Choroid plexus epithelial cell (primary cell): ENCODE results near the gene FNDC7.

Source experiments
- DNase-seq: peaks from one replicate; pipeline ENCODE4 v3.0.0-alpha.2; 2010; ENCODE audit warnings: low read depth
- H3K4me3 ChIP-seq: 2 replicates; pipeline ENCODE4 v1.5.1; 2011; ENCODE audit warnings: low read depth, mild to moderate bottlenecking, control low read depth, low read length, moderate library complexity
- CTCF ChIP-seq: conservative IDR thresholded peaks from 2 replicates; pipeline ENCODE4 v1.5.1; 2011; ENCODE audit warnings: low read depth, mild to moderate bottlenecking, control low read depth, inconsistent platforms, low read length, moderate library complexity

FNDC7 gene

DNA sequence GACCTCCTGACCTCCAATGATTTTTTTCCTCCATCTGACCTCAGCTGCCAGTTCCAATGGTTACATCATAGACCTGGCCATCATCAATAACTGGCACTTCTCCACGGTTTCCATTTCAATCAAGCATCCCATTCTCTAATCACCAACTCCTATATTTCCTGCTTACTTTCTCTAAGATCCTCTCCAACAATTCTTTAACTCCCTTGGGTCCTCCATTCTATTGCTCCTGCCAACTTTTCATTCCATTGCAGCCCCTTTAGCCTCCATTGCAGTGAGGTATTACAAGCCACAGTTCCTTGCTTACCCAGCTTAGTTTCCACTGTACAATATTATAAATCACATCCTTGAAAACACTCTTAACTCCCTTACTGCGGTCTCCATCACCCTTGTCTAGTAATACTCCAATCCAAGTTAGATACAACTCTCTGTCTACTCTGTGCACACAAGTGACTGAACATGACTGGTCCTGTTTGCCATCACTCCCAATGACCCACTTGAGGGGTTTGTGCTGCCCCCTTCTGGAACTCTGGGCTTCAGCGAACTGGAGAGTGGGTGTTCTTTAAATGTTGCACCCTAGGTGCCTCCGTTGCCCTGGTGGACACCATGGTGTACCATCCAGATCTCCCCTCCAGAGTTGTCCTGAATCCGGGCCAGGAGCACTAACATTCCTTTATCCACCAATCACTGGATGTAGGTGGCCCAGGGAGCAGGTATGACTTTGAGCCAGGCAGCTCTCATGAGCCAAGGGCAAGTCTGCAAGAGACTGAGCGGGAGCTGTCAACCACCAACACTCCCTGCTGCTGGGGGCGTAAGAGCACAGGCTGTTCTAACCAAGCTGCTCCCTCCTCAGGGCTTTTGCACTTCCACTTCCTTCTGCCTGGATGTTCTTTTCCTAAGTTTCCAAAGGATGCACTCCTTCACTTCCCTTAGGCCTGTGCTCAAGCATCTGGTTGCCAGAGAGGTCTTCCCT lies 3.7 kb upstream of the FNDC7 start:
- DNase-seq: peak; percentile 52
- no peak overlapping the region for H3K4me3 ChIP-seq

GRCh38 chr1:108715932-108716331 lies 3.2 kb downstream of the FNDC7 start:
- no peak overlapping the region for H3K4me3 ChIP-seq
- no peak for TF ChIP-seq CTCF
- no peak for DNase-seq

More for the DNA sequence above, 3.7 kb upstream of the FNDC7 start:
- peak; percentile 37 for TF ChIP-seq CTCF

GRCh38 chr1:108716437-108717230 lies 3.9 kb downstream of the FNDC7 start:
- DNase-seq: no peak
- no peak overlapping the region for H3K4me3 ChIP-seq
- no peak for TF ChIP-seq CTCF

DNA sequence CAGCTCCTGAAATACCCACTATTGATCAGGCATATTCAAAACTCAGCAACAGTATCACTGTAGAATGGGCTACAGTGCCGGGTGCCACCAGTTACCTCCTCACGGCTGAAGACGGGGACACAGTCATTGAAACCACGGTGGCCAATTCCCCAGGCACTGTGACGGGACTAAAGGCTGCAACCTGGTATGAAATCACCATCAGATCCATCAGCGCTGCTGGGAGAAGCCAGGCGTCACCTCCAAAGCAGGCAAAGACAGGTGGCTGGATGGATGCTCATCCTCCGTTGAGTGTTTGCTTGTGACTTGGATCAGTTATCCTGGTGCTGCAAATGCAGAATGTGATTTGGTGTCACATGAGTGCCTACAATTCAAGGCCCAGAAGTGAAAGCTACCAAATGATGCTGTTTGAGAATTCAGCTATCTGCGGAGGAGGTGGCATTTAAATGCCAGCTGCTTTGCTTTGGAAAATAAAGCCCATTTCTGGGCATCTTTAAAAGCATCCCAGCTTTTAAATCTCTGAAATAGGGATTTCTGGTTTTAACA lies 5.1 kb downstream of the FNDC7 start:
- no peak overlapping the region for H3K4me3 ChIP-seq
- no peak for DNase-seq
- TF ChIP-seq CTCF: no peak

GRCh38 chr1:108718927-108719655 lies 6.4 kb downstream of the FNDC7 start:
- H3K4me3 ChIP-seq: no peak overlapping the region
- TF ChIP-seq CTCF: no peak
- no peak for DNase-seq

- no peak overlapping the region for H3K4me3 ChIP-seq
- TF ChIP-seq CTCF: no peak
- peak; percentile 76 for DNase-seq
Measured at GRCh38 chr1:108719656-108720435, 7.1 kb downstream of the FNDC7 start.
